NCI-H82 treated with DMSO at 0.1 percent for 48 hours (cell line): ENCODE data around the gene KIFC3.
A peak's percentile ranks its signal among the peaks of the same experiment; 100 is the strongest.
"Not testable (repeated sequence)": the region's sequence is repeated elsewhere in the genome, so short reads cannot be mapped to it uniquely, and the experiment has no call there.

Source experiments
- DNase-seq: peaks from one replicate; lab custom pipeline; 2025; ENCODE audit not compliant: unreplicated experiment; lab: John Stamatoyannopoulos, UW

KIFC3 gene

GRCh38 chr16:57805176-57805575, 2.9 kb upstream of the KIFC3 start:
- no peak for DNase-seq

DNA sequence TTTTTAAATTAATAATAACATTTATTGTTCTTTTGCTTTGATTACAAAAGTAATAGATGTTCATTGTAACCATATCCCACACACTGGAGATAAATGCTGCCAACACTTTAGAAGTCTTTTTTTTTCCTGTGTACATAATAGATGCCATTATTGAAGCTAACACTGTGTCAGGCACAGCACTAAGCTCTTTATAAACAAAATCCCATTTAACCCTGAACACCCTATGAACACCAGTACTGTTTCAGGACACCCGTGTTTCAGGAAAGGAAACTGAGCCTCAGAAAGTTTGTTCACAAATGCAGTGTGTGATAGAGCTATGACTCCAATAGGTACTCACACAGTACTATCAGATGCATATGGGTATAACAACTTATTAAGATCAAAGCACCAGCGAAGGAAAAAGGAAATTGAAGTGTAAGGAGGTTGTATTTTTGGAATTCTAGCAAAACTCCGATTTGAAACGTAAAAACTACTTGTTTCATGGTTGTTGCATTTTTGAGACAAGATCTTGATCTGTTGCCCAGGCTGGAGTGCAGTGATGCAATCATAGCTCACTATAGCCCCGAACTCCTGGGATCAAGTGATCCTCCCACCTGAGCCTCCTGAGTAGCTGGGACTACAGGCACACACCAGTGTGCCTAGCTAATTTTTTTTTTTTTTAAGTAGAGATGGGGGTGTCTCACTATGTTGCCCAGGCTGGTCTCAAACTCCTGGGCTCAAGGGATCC, 2.0 kb upstream of the KIFC3 start:
- DNase-seq, result no peak

DNA sequence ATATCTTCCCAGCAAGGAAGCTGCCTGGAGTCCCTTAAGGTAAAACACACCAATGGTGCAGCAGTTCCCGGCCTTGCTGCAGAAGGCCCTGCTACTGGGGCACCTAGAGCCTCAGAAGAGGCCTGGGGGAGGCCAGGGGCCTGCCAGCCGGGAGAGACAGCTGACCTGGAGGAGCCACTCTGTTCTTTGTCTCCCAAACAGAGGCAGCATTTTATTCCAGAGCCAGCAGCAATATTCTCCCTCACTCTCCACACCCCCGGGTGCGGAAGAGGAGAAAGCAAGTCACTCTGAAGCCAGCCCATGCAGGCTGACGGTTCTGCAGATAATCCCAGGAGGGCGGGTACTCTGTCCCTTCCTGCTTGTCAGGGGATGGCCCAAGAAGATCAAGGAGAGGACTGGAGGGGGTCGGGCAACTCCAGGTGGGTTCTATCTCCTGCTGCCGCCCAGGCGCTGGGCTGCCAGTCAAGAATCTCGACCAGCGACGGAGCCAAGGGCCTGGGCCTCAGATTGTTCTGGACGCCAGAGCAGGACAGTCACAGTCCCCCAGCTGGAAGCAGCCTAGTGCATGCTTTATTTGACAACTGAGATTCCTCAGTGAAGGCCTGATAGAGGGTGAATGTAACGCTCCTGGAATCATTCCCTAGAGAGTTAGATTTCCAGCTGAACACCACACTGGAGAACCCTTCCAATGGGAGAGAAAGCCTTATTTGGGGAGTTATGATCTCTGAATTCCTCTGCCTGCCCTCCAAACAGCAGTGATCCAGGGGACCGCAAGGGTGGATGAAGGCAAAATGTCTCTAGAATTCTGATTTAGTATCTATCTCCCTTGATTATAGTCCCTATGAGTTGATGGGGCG, 1.1 kb upstream of the KIFC3 start:
- DNase-seq, result no peak

- no peak for DNase-seq
Measured at GRCh38 chr16:57801809-57802340, 416 bp downstream of the KIFC3 start.

- no peak for DNase-seq
Measured at GRCh38 chr16:57801098-57801808, 1.0 kb downstream of the KIFC3 start.

- DNase-seq, result no peak
Measured at GRCh38 chr16:57800200-57801097, 1.8 kb downstream of the KIFC3 start.

GRCh38 chr16:57799600-57800199, 2.6 kb downstream of the KIFC3 start:
- DNase-seq, result no peak

DNA sequence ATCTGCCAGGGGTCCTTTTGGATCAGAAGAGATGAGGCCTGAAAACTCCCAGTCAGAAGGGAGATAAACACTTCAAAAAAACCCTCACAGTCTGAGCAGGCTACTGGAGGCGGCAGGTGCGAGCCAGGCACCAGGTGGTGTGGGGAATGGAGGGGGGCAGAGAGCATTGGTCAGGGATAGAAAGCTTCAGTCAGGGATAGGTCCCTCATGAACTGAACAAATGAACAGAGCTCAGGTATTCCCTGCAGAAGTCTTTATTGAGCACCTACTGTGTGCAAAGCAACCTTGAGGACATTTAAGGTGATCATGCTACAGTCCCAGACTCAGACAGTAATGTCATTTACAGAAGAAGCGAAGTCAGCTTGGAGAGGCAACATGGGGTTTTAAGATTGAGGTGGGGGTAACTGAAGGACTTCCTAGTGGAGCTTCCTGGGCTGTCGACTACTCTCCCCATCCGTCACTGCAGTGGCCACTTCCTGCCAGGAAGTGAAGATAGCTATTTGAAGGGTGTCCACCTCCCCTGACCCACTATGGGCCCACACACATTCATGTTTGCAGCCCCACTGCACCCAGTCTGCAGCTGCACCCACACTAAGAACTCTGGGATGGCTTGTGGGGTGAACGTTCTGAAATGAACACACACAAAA, 3.2 kb downstream of the KIFC3 start:
- DNase-seq, result no peak

DNA sequence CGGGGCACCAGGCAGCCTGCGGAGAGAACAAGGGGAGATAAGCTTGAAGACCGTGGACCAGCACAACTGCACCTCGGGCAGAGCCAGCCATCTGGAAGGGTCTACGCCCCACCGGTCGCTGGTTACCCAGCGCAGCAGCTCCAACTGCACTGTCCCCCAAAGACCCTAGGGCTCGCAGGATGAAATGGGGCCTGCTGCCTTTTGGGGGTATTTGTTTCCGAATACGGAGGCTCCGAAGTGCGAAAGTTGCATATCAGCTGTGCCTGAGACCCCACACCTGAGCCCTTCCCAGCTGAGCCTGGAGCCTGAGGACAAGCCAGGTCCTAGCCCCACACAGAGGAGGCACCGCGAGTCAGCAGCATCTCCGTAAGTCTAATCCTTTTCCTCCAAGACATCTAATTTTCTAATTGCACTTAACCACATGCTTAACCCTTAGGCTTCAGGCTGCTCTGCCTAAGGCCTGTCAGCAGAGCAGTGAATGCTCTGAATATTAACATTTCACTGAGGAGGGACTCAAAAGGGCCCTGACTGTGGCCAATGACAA, 4.0 kb downstream of the KIFC3 start:
- peak; percentile 42 for DNase-seq

DNA sequence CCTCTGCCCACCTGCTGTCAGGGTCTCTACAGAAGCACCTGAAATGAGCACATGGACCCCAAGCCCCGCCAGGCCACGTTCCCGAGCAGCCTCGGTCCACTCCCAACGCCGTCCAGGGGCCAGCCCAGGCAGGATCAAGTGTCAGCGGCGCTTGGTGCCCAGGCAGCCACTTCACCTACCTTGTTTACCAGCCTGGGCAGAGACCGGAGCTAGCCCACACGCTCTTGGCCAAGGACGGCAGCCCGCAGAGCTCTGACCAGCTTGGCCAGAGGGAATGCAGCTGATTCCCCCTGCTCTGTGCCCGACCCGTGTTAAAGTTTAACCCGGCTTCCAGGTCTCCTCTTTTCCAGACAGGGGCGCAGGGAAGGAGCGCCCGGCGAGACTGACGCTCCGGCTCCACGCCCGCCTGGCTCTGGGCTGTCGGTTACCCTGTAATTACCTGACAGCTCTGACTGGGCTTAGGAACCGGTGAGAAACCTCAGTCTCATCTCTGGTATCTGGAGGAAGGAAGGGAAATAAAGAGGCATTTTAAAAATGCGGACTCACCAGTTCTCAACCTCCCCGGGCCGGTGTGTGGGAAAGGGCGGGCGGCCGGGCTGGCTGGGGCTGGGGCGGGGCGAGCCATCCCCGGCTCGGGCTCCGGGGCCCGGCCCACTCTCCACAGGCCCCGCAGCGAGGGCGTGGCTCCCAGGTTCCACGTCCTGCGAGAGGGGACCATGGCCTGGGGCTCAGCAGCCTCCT, 4.6 kb downstream of the KIFC3 start:
- DNase-seq, result no peak

DNA sequence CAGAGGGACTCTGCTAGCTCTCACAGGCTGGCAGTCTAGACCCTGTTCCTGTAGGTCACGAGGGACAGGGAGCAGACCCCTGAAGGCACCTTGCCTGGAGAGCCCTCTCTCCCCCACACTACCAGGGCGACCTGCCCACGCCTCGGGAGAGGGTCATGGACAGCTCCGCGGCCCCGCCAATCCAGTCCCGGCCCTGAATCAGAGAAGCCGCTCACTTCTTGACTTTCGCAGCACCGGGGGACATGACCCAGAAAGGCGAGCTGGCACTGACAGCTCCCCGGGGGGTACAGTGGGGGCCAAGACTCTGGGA, 5.1 kb downstream of the KIFC3 start:
- no peak for DNase-seq

- not testable (repeated sequence) for DNase-seq
Measured at GRCh38 chr16:57796014-57796413, 6.3 kb downstream of the KIFC3 start.

GRCh38 chr16:57795431-57795878, 6.8 kb downstream of the KIFC3 start:
- DNase-seq, result peak; percentile 59

GRCh38 chr16:57794849-57795430, 7.4 kb downstream of the KIFC3 start:
- DNase-seq, result no peak

DNA sequence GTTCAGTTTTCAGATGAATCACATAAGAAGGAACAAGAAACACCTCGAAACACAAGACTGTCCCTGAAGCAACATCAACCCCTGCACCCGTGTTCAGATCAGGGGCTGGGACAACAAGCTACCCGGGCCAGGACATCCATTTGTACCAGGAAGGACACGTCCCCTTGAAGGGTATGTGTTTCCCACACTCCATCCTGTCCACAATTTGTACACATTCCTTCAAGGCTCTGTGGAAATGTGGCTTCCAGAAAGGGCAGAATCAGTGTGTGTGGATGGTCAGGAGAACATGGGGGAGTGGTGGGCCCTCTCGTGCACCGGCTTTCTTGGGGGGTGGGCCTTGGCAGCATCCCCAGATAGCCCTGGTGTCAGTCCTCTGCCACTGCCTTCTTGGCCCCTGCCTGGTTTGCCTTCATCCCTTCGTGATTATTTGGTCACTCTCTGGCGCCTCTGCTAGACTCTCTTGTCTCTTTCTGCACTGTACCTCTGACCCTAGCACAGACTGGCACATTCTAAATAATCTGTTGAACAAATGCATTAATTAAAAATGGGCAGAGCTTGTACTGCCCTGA, 10.3 kb downstream of the KIFC3 start:
- DNase-seq, result no peak

- DNase-seq, result no peak
Measured at GRCh38 chr16:57791195-57791892, 10.9 kb downstream of the KIFC3 start.

DNA sequence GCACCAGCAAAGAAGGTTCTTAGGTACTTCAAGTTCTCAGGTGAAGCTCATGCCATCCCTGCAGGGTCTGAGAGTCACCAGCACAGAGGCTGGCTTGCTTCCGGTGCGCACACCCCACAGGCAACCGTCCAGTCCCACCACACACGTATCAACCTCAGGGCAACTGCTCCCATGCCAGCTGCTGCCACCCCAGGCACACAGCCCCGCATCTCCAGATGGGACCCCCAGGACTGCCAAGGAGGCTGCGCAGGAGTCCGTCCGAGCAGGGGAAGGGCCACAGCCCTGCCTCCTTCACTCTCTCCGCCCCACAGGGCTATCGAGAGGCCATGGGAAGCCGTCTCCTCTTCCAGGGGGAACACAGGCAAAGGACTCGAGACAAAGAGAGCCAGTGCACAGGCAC, 13.3 kb downstream of the KIFC3 start:
- DNase-seq, result no peak
